GM12872 (cell line): Measurements from ENCODE around the gene TRAF6.

Source experiments
- CTCF ChIP-seq: IDR thresholded peaks from 3 replicates; pipeline ENCODE4 v1.5.1; 2011; ENCODE audit warnings: low read depth, mild to moderate bottlenecking, low read length, moderate library complexity; ENCODE audit not compliant: insufficient read depth

The TRAF6 gene

GRCh38 chr11:36509694-36510593, at the start of gene TRAF6:
Gene TRAF6, minus strand, starts transcription at chr11:36510272. Its CDS starts 8,757 bp downstream, at chr11:36501515.
- peak; percentile 87 for TF ChIP-seq CTCF

- no peak for TF ChIP-seq CTCF
Observed at GRCh38 chr11:36558571-36559413, 48.7 kb upstream of the TRAF6 start.

- TF ChIP-seq CTCF, result no peak
Observed at GRCh38 chr11:36557991-36558390, 47.9 kb upstream of the TRAF6 start.

GRCh38 chr11:36550385-36551115, 40.5 kb upstream of the TRAF6 start:
- no peak for TF ChIP-seq CTCF

GRCh38 chr11:36540998-36541397, 30.9 kb upstream of the TRAF6 start:
- peak; percentile 50 for TF ChIP-seq CTCF

GRCh38 chr11:36534276-36534840, 24.3 kb upstream of the TRAF6 start:
- TF ChIP-seq CTCF, result no peak
